HCT116 (cell line): ENCODE data around the gene RBFOX2.

Experiments
- CTCF ChIP-seq, 3 experiments: fragments of 200-600 bp in 1 of 3; sonication (generic) in 1 of 3; IDR thresholded peaks in 2 of 3; conservative IDR thresholded peaks in 1 of 3; 2 replicates each; pipeline ENCODE4 v1.5.1; 2012 to 2017; ENCODE audit warnings: low read depth in 2 of 3, low read length in 2 of 3, antibody characterized with exemption in 1 of 3, borderline replicate concordance in 1 of 3, control low read depth in 1 of 3, mild to moderate bottlenecking in 1 of 3, mixed read lengths in 1 of 3, mixed run types in 1 of 3, moderate library complexity in 1 of 3; ENCODE audit not compliant: insufficient read depth in 1 of 3
- EZH2 ChIP-seq: fragments of 200-600 bp; sonication (generic); IDR thresholded peaks from 2 replicates; pipeline ENCODE4 v1.6.1; 2017; ENCODE audit warnings: antibody characterized with exemption, mixed run types
- FOSL1 ChIP-seq: IDR thresholded peaks from 2 replicates; pipeline ENCODE4 v1.6.1; 2012; ENCODE audit warnings: low read depth
- POLR2A ChIP-seq: IDR thresholded peaks from 2 replicates; pipeline ENCODE4 v1.7.0; 2011; ENCODE audit warnings: borderline replicate concordance; ENCODE audit not compliant: insufficient read depth, insufficient read length; ENCODE audit errors: extremely low read depth
- REST ChIP-seq: IDR thresholded peaks from 2 replicates; pipeline ENCODE4 v1.6.1; 2012; ENCODE audit warnings: low read depth
- SP1 ChIP-seq: IDR thresholded peaks from 2 replicates; pipeline ENCODE4 v1.6.1; 2012; ENCODE audit warnings: low read depth
- YY1 ChIP-seq: IDR thresholded peaks from 2 replicates; pipeline ENCODE4 v1.6.1; 2011; ENCODE audit warnings: low read length, low read depth, moderate library complexity, mild to moderate bottlenecking; ENCODE audit not compliant: insufficient replicate concordance; ENCODE audit errors: extremely low read depth

DNA sequence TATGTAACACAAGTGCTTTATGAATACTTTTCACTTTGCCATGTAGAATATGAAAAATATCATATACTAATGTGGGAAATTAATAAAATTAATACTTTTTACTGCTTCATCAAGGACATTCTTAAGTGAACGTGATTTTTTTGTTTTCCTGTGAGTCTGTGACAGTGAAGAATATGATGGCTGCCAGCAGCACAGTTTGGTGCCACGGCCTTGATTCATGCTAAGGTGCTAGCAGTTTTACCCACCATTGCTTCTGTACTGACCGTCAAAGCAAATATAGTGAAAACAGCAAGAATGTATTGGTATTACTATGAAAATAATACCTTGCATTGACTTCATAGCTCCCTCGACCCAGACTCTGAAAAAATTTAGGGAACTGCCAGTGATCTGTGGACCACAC lies 231.2 kb downstream of the RBFOX2 start:
- TF ChIP-seq FOSL1 (no peak), CTCF (IDR thresholded peaks at IDR 0.05 in 2 of 3, conservative IDR thresholded peaks at IDR 0.05 in 1 of 3; ENCODE audit: borderline replicate concordance in 1 of 3, insufficient read depth in 1 of 3, low read depth in 2 of 3, low read length in 2 of 3) (no peak), REST (no peak), SP1 (no peak), POLR2A (no peak), YY1 (no peak), EZH2 (no peak)
